HG02798 (cell line): Measurements from ENCODE around the gene BMPR1A.

Source experiments
- ATAC-seq: cut with Tn5 transposase; IDR thresholded peaks from one replicate; pipeline ENCODE4 v1.9.1; 2021; ENCODE audit warnings: mild to moderate bottlenecking; ENCODE audit not compliant: unreplicated experiment, poor library complexity

Gene BMPR1A

GRCh38 chr10:86756511-86757112, at the start of gene BMPR1A:
Gene BMPR1A, plus strand, starts transcription at chr10:86756619. Its CDS starts 119,400 bp downstream, at chr10:86876019.
- peak; percentile 38 for ATAC-seq

- no peak for ATAC-seq
These were observed 49.4 kb upstream of the BMPR1A start for GRCh38 chr10:86706977-86707376.

GRCh38 chr10:86707505-86707904, 48.9 kb upstream of the BMPR1A start:
- ATAC-seq = no peak

GRCh38 chr10:86708068-86708782, 48.2 kb upstream of the BMPR1A start:
- ATAC-seq = no peak

- ATAC-seq = no peak
These were observed 47.5 kb upstream of the BMPR1A start for GRCh38 chr10:86708783-86709380.

- no peak for ATAC-seq
These were observed 46.8 kb upstream of the BMPR1A start for GRCh38 chr10:86709396-86710185.

- peak; percentile 85 for ATAC-seq
These were observed 45.4 kb upstream of the BMPR1A start for GRCh38 chr10:86710987-86711512.

- ATAC-seq = peak; percentile 55
These were observed 44.7 kb upstream of the BMPR1A start for GRCh38 chr10:86711513-86712316.

GRCh38 chr10:86712317-86712707, 44.1 kb upstream of the BMPR1A start:
- ATAC-seq = peak; percentile 18

- ATAC-seq = no peak
These were observed 41.1 kb upstream of the BMPR1A start for GRCh38 chr10:86715156-86715795.

GRCh38 chr10:86715836-86716235, 40.6 kb upstream of the BMPR1A start:
- ATAC-seq = no peak

- no peak for ATAC-seq
These were observed 40.0 kb upstream of the BMPR1A start for GRCh38 chr10:86716466-86716865.

- no peak for ATAC-seq
These were observed 37.9 kb upstream of the BMPR1A start for GRCh38 chr10:86718556-86718955.

- ATAC-seq = no peak
These were observed 35.2 kb upstream of the BMPR1A start for GRCh38 chr10:86721232-86721631.

GRCh38 chr10:86723009-86723408, 33.4 kb upstream of the BMPR1A start:
- ATAC-seq = no peak

- no peak for ATAC-seq
These were observed 32.0 kb upstream of the BMPR1A start for GRCh38 chr10:86724445-86724844.

GRCh38 chr10:86725980-86726676, 30.3 kb upstream of the BMPR1A start:
- ATAC-seq = no peak

GRCh38 chr10:86726677-86726999, 29.8 kb upstream of the BMPR1A start:
- ATAC-seq = no peak

- ATAC-seq = no peak
These were observed 28.9 kb upstream of the BMPR1A start for GRCh38 chr10:86727470-86727869.
